GM15510 (cell line): ENCODE results near the gene ERRFI1.

Experiments
- POLR2A ChIP-seq: IDR thresholded peaks from 3 replicates; pipeline ENCODE4 v1.6.1; 2011; ENCODE audit warnings: borderline replicate concordance; ENCODE audit not compliant: insufficient read length; ENCODE audit errors: extremely low read depth

Gene ERRFI1

GRCh38 chr1:8014381-8014988, 11.6 kb downstream of the ERRFI1 start:
- no peak for TF ChIP-seq POLR2A

GRCh38 chr1:8013800-8014199, 12.3 kb downstream of the ERRFI1 start:
- no peak for TF ChIP-seq POLR2A

- TF ChIP-seq POLR2A, result no peak
Measured at GRCh38 chr1:8013399-8013798, 12.7 kb downstream of the ERRFI1 start.

- no peak for TF ChIP-seq POLR2A
Measured at GRCh38 chr1:8012955-8013354, 13.2 kb downstream of the ERRFI1 start.

GRCh38 chr1:8011923-8012858, 13.9 kb downstream of the ERRFI1 start:
- TF ChIP-seq POLR2A, result no peak

GRCh38 chr1:8011016-8011415, 15.1 kb downstream of the ERRFI1 start:
- no peak for TF ChIP-seq POLR2A

GRCh38 chr1:8010080-8010664, 15.9 kb downstream of the ERRFI1 start:
- TF ChIP-seq POLR2A, result no peak

GRCh38 chr1:8009043-8010002, 16.8 kb downstream of the ERRFI1 start:
- no peak for TF ChIP-seq POLR2A

- TF ChIP-seq POLR2A, result no peak
Measured at GRCh38 chr1:8006037-8006963, 19.8 kb downstream of the ERRFI1 start.

- no peak for TF ChIP-seq POLR2A
Measured at GRCh38 chr1:8004803-8005573, 21.1 kb downstream of the ERRFI1 start.

GRCh38 chr1:8004113-8004802, 21.9 kb downstream of the ERRFI1 start:
- no peak for TF ChIP-seq POLR2A

GRCh38 chr1:8003438-8004112, 22.5 kb downstream of the ERRFI1 start:
- TF ChIP-seq POLR2A, result no peak
